Progenitor cell of endocrine pancreas (in vitro differentiated cells): ENCODE data around the gene FRMD4A. TPM values are rescaled to one million over a fixed set of nuclear protein-coding genes. Genes with fewer than 3 reads are reported as not detected.

Experiments
- DNase-seq: peaks from one replicate; pipeline ENCODE4 v3.0.0; 2021; ENCODE audit warnings: low spot score; ENCODE audit not compliant: unreplicated experiment
- H3K27ac Mint-ChIP-seq: 2 replicates; pipeline ENCODE4 v1.8.0; 2021; ENCODE audit warnings: mild to moderate bottlenecking, moderate library complexity, mixed read lengths
- H3K27me3 Mint-ChIP-seq: 2 replicates; pipeline ENCODE4 v1.8.0; 2021; ENCODE audit warnings: mixed read lengths
- H3K36me3 Mint-ChIP-seq: 2 replicates; pipeline ENCODE4 v1.8.0; 2022; ENCODE audit warnings: mixed read lengths; ENCODE audit not compliant: insufficient read depth
- H3K4me1 Mint-ChIP-seq: 2 replicates; pipeline ENCODE4 v1.8.0; 2021; ENCODE audit warnings: low read depth, mixed read lengths
- H3K4me3 Mint-ChIP-seq: 2 replicates; pipeline ENCODE4 v1.8.0; 2021; ENCODE audit warnings: low read depth, mild to moderate bottlenecking, moderate library complexity, mixed read lengths
- H3K9me3 Mint-ChIP-seq: 2 replicates; pipeline ENCODE4 v1.8.0; 2021; ENCODE audit warnings: low read depth, mixed read lengths
- CTCF ChIP-seq: fragments of 200-600 bp; sonication (generic); IDR thresholded peaks from one replicate; pipeline ENCODE4 v1.5.0; 2021; ENCODE audit warnings: antibody characterized with exemption, mild to moderate bottlenecking; ENCODE audit not compliant: unreplicated experiment
- total RNA-seq: library from RNA; stranded (reverse); gene quantifications from 2 replicates; pipeline ENCODE4 v1.2.1, GENCODE V29; 2021

Gene FRMD4A
- total RNA-seq, 1 donor from 2014 or later, result 42.2 TPM

- TF ChIP-seq CTCF, result no peak
- Mint-ChIP-seq H3K4me3 (no peak overlapping the region), H3K9me3 (no peaks in the 10 kb centered on the region), H3K27me3 (no peaks in the 10 kb centered on the region), H3K27ac (peak overlapping the region; percentile 4), H3K4me1 (peaks cover 13% of the 10 kb centered on the region), H3K36me3 (no peaks in the 10 kb centered on the region)
- no peak for DNase-seq
Observed at GRCh38 chr10:14040787-14041631, 289.7 kb downstream of the FRMD4A start.

GRCh38 chr10:14039968-14040668, 290.6 kb downstream of the FRMD4A start:
- Mint-ChIP-seq H3K9me3 (no peaks in the 10 kb centered on the region), H3K27ac (no peak overlapping the region), H3K27me3 (no peaks in the 10 kb centered on the region), H3K4me3 (no peak overlapping the region), H3K4me1 (peaks cover 13% of the 10 kb centered on the region), H3K36me3 (no peaks in the 10 kb centered on the region)
- TF ChIP-seq CTCF, result no peak
- DNase-seq, result no peak

- H3K4me3 Mint-ChIP-seq, result no peak overlapping the region
- peaks cover 5% of the 10 kb centered on the region for H3K27me3 Mint-ChIP-seq
- no peaks in the 10 kb centered on the region for H3K9me3 Mint-ChIP-seq
- no peak for TF ChIP-seq CTCF
- peaks cover 11% of the 10 kb centered on the region for H3K4me1 Mint-ChIP-seq
- no peaks in the 10 kb centered on the region for H3K36me3 Mint-ChIP-seq
- DNase-seq, result no peak
- H3K27ac Mint-ChIP-seq, result no peak overlapping the region
Observed at GRCh38 chr10:14036233-14036632, 294.5 kb downstream of the FRMD4A start.

GRCh38 chr10:14035506-14035905, 295.2 kb downstream of the FRMD4A start:
- H3K9me3 Mint-ChIP-seq, result no peaks in the 10 kb centered on the region
- H3K36me3 Mint-ChIP-seq, result no peaks in the 10 kb centered on the region
- TF ChIP-seq CTCF, result no peak
- H3K4me3 Mint-ChIP-seq, result no peak overlapping the region
- H3K27ac Mint-ChIP-seq, result no peak overlapping the region
- peaks cover 7% of the 10 kb centered on the region for H3K4me1 Mint-ChIP-seq
- DNase-seq, result no peak
- peaks cover 10% of the 10 kb centered on the region for H3K27me3 Mint-ChIP-seq

GRCh38 chr10:14032406-14032998, 298.2 kb downstream of the FRMD4A start:
- Mint-ChIP-seq H3K4me1 (no peaks in the 10 kb centered on the region), H3K4me3 (no peak overlapping the region), H3K27ac (no peak overlapping the region), H3K27me3 (peaks cover 19% of the 10 kb centered on the region), H3K36me3 (no peaks in the 10 kb centered on the region), H3K9me3 (peaks cover 3% of the 10 kb centered on the region)
- peak; percentile 16 for DNase-seq
- TF ChIP-seq CTCF, result peak; percentile 71
